ENCODE results near the gene VEZF1. TPM values are rescaled to one million over a fixed set of nuclear protein-coding genes. Genes with fewer than 3 reads are reported as not detected.

VEZF1 gene
- total and polyA plus RNA-seq, 9 donors: 31.6 to 83.5 (median 71.7) TPM

DNA sequence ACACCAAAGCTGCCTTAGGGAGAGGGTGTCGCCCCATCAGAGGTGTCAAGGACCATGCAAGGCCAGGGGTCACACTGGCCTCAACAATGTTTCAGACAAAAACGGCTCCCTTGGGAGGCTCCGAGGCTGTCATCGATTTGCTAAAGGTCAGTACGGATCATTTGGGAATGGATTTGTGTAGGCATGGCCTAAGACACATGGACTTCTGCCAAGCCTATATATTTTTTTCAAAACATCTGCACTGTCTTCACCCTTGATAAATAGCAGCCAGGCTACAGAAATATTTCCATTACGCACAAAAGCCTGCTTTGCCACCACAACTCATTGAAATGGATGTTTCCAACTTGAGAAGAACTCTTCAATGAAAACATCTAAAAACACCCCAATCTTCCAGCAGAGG lies 43.1 kb downstream of the VEZF1 start:
- no peaks in the 10 kb centered on the region for H3K27me3 ChIP-seq
- intact Hi-C loops (cut with DNase I): no loop called here
- TF ChIP-seq EP300 (IDR thresholded peaks at IDR 0.05) (no peak), POLR2A (IDR thresholded peaks at IDR 0.05) (no peak)
- TF ChIP-seq, protein P1, sequence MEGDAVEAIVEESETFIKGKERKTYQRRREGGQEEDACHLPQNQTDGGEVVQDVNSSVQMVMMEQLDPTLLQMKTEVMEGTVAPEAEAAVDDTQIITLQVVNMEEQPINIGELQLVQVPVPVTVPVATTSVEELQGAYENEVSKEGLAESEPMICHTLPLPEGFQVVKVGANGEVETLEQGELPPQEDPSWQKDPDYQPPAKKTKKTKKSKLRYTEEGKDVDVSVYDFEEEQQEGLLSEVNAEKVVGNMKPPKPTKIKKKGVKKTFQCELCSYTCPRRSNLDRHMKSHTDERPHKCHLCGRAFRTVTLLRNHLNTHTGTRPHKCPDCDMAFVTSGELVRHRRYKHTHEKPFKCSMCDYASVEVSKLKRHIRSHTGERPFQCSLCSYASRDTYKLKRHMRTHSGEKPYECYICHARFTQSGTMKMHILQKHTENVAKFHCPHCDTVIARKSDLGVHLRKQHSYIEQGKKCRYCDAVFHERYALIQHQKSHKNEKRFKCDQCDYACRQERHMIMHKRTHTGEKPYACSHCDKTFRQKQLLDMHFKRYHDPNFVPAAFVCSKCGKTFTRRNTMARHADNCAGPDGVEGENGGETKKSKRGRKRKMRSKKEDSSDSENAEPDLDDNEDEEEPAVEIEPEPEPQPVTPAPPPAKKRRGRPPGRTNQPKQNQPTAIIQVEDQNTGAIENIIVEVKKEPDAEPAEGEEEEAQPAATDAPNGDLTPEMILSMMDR (IDR thresholded peaks at IDR 0.05): no peak
- peaks cover 6% of the 10 kb centered on the region for H3K4me1 ChIP-seq (ENCODE audit: insufficient read depth)
- H3K36me3 ChIP-seq: no peaks in the 10 kb centered on the region
- no peaks in the 10 kb centered on the region for H3K9me3 ChIP-seq
- no peak overlapping the region for H3K27ac ChIP-seq
- no peak for DNase-seq
- no peak overlapping the region for H3K4me3 ChIP-seq
- 65 to 75% (median 71%) methylated on average over 6 of the region's 6 CpGs for WGBS, 3 donors

DNA sequence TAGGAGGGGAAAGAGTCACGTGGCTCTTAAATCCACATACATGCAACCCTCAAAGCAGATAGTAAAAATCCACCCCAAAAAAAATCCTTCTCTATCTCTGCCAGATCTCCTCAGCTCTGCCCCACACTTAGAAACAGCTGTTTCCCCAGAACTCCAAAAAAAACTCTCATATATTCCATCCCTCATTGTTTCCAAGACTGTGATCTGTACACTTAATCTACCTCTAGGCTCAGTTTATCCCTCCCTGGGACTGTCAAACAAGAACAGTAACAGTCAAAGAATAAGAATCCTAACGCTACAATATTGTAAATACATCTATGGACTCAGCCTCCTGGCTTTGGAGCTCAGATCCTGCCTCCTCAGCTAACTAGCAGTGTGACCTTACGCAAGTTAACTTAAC lies 44.4 kb downstream of the VEZF1 start:
- TF ChIP-seq POLR2A (IDR thresholded peaks at IDR 0.05) (no peak), EP300 (IDR thresholded peaks at IDR 0.05) (no peak)
- TF ChIP-seq, protein P1 (IDR thresholded peaks at IDR 0.05): no peak
- Histone ChIP-seq H3K27ac (no peak overlapping the region), H3K4me3 (no peak overlapping the region), H3K27me3 (no peaks in the 10 kb centered on the region), H3K36me3 (no peaks in the 10 kb centered on the region), H3K4me1 (ENCODE audit: insufficient read depth) (peaks cover 3% of the 10 kb centered on the region), H3K9me3 (no peaks in the 10 kb centered on the region)
- WGBS, 3 donors: 83 to 92% (median 91%) methylated on average over 3 of the region's 3 CpGs
- intact Hi-C loops (cut with DNase I): no loop called here
- DNase-seq: no peak

DNA sequence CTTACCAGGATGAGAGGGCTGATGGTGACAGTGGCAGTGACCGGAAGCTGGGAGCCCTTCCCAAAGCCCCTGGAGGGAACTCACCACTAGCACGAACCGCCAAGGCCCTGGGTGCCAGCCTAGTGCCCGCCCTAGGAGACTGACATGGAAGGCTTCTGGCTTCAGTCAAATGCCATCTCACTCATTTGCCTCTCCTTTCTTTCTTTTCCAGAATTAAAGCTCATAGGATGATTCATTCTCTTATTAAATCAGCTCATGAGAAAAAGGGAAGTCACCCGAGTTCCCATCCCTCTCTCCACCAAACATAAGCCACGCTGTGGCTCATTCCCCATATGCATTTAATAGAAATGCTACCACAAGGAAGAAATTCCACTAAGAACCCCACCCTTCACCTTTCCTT lies 44.9 kb downstream of the VEZF1 start:
- Histone ChIP-seq H3K27ac (no peak overlapping the region), H3K9me3 (no peaks in the 10 kb centered on the region), H3K4me3 (no peak overlapping the region), H3K27me3 (no peaks in the 10 kb centered on the region), H3K4me1 (ENCODE audit: insufficient read depth) (peaks cover under 1% of the 10 kb centered on the region), H3K36me3 (no peaks in the 10 kb centered on the region)
- TF ChIP-seq EP300 (IDR thresholded peaks at IDR 0.05) (no peak), POLR2A (IDR thresholded peaks at IDR 0.05) (no peak)
- TF ChIP-seq, protein P1 (IDR thresholded peaks at IDR 0.05): no peak
- WGBS, 3 donors: 80 to 90% (median 87%) methylated on average over 6 of the region's 6 CpGs
- DNase-seq: no peak
- intact Hi-C loops (cut with DNase I): no loop called here

DNA sequence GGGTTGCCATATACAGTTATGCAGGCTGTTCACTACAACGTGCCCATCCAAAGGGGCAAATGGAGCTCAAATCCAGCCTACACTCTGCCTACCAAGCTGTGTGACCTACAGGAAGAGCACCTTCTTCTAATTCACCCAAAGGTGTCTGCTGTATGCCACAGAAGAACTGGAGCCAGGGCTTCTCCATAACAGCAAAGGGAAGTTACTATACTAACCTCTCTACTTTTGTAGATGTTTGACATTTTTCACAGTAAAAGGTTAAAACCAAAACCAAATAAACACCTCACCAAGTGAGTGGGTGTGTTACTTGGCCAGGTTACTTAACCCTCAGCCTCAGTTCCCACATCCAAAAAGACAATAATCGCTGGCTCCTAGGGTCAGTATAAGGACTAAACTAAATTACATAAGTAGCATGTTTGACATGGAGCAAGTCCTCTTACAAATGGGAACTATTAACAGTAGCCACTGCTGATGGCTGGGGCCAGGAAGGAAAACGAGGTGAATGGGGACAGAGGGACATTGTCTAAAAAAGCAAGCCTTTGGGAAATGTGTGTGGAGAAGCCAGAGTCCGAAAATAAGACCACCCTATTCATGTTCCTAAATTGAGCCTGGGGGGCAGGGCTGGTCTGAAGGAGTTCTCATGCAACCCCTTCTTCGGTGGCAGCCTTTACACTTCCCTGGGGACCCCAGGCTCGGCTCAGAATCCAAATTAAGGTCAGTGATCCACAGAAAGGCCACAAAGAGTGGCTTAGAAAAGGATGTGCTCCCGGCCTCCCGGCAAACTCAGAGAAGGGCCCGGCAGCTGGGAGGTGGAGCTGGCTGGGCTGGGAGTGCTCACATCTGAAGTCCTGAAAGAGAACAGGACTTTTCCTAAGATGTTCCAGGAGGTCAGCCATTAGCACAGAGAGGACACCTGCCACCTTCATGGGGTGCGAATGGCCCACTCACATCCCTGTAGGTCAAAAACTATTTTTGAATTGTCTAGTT lies 46.4 kb downstream of the VEZF1 start:
- WGBS, 3 donors: 69 to 83% (median 81%) methylated on average over 10 of the region's 10 CpGs
- intact Hi-C loops (cut with DNase I): no loop called here

More for the DNA sequence above, 46.4 kb downstream of the VEZF1 start:
- H3K4me1 ChIP-seq (ENCODE audit: insufficient read depth): no peaks in the 10 kb centered on the region
- H3K36me3 ChIP-seq: no peaks in the 10 kb centered on the region
- no peaks in the 10 kb centered on the region for H3K27me3 ChIP-seq
- no peaks in the 10 kb centered on the region for H3K9me3 ChIP-seq
- DNase-seq: no peak
- no peak overlapping the region for H3K27ac ChIP-seq
- TF ChIP-seq POLR2A (IDR thresholded peaks at IDR 0.05): no peak
- TF ChIP-seq, protein P1 (IDR thresholded peaks at IDR 0.05): no peak
- no peak for TF ChIP-seq EP300 (IDR thresholded peaks at IDR 0.05)
- H3K4me3 ChIP-seq: no peak overlapping the region

All from ovary (tissue), 9 donors.